CD14-positive monocyte (primary cell): Measurements from ENCODE around the gene ZCCHC17. TPM values are rescaled to one million over a fixed set of nuclear protein-coding genes. Genes with fewer than 3 reads are reported as not detected.

Experiments
- DNase-seq, 3 donors: peaks; one replicate each; pipeline ENCODE4 v3.0.0-alpha.2; 2011 to 2022
- H2AFZ ChIP-seq: 2 replicates; pipeline ENCODE4 v1.6.0; 2012; ENCODE audit warnings: mild to moderate bottlenecking, low read depth, low read length, inconsistent platforms; ENCODE audit not compliant: insufficient read depth, poor library complexity, severe bottlenecking
- H3K27ac ChIP-seq, 2 donors: 1 replicate in 1 of 2; 2 replicates in 1 of 2; pipeline ENCODE4 v1.5.1; 2012 to 2013; ENCODE audit warnings: low read length in 2 of 2, control low read depth in 1 of 2, inconsistent platforms in 1 of 2, low read depth in 1 of 2, mild to moderate bottlenecking in 1 of 2
- H3K27me3 ChIP-seq, 2 donors: one replicate each; pipeline versions ENCODE4 v1.6.0 to v1.6.1; 2011 to 2013; ENCODE audit warnings: low read length in 2 of 2; ENCODE audit not compliant: control insufficient read depth in 2 of 2, insufficient read depth in 2 of 2
- H3K36me3 ChIP-seq, 2 donors: replicated peaks in 1 of 2; 1 replicate in 1 of 2; 2 replicates in 1 of 2; pipeline versions ENCODE4 v1.5.1 to v1.6.1; 2012 to 2013; ENCODE audit warnings: low read length in 2 of 2, control low read depth in 1 of 2, inconsistent platforms in 1 of 2, mild to moderate bottlenecking in 1 of 2; ENCODE audit not compliant: insufficient read depth in 2 of 2, control insufficient read depth in 1 of 2
- H3K4me1 ChIP-seq, 2 donors: 1 replicate in 1 of 2; 2 replicates in 1 of 2; pipeline versions ENCODE4 v1.5.1 to v1.6.1; 2012 to 2013; ENCODE audit warnings: low read length in 2 of 2, control low read depth in 1 of 2, inconsistent platforms in 1 of 2, mild to moderate bottlenecking in 1 of 2, moderate library complexity in 1 of 2; ENCODE audit not compliant: insufficient read depth in 2 of 2, control insufficient read depth in 1 of 2
- H3K4me2 ChIP-seq: replicated peaks from 2 replicates; pipeline ENCODE3; 2012; ENCODE audit warnings: low read length, moderate library complexity, mild to moderate bottlenecking; ENCODE audit not compliant: poor library complexity, severe bottlenecking; ENCODE audit errors: extremely low read depth
- H3K4me3 ChIP-seq, 3 experiments: fragments of 200-600 bp in 1 of 3; sonication (generic) in 1 of 3; replicated peaks in 1 of 3; 1 replicate in 2 of 3; 2 replicates in 1 of 3; pipeline ENCODE4 v1.5.1; 2011 to 2013; ENCODE audit warnings: low read length in 3 of 3, mild to moderate bottlenecking in 3 of 3, control low read depth in 2 of 3, low read depth in 2 of 3, inconsistent platforms in 1 of 3, moderate library complexity in 1 of 3
- H3K79me2 ChIP-seq: 2 replicates; pipeline ENCODE4 v1.6.0; 2012; ENCODE audit warnings: mild to moderate bottlenecking, control low read depth, inconsistent platforms, low read length, moderate library complexity; ENCODE audit not compliant: insufficient read depth
- H3K9ac ChIP-seq: 2 replicates; pipeline ENCODE4 v1.6.0; 2017; ENCODE audit warnings: low read length, mild to moderate bottlenecking; ENCODE audit not compliant: insufficient read depth, poor library complexity, severe bottlenecking
- H3K9me3 ChIP-seq, 2 donors: replicated peaks in 1 of 2; 1 replicate in 1 of 2; 2 replicates in 1 of 2; pipeline versions ENCODE4 v1.5.1 to v1.6.1; 2012 to 2013; ENCODE audit warnings: low read length in 2 of 2, control low read depth in 1 of 2; ENCODE audit not compliant: control insufficient read depth in 1 of 2, insufficient read depth in 1 of 2
- H4K20me1 ChIP-seq: 2 replicates; pipeline ENCODE4 v1.6.0; 2012; ENCODE audit warnings: mild to moderate bottlenecking, low read length, control low read depth, moderate library complexity; ENCODE audit not compliant: insufficient read depth
- H3K27ac Mint-ChIP-seq, 7 donors: one replicate each; pipeline ENCODE4 v1.8.0; 2020; ENCODE audit warnings: mild to moderate bottlenecking in 7 of 7, mixed read lengths in 7 of 7, moderate library complexity in 6 of 7, inconsistent platforms in 2 of 7
- H3K27me3 Mint-ChIP-seq, 3 donors: one replicate each; pipeline ENCODE4 v1.8.0; 2021 to 2022; ENCODE audit warnings: low read depth in 3 of 3, mild to moderate bottlenecking in 3 of 3, mixed read lengths in 3 of 3, moderate library complexity in 3 of 3, inconsistent platforms in 1 of 3
- H3K36me3 Mint-ChIP-seq, 2 donors: one replicate each; pipeline ENCODE4 v1.8.0; 2020; ENCODE audit warnings: mixed read lengths in 2 of 2, inconsistent platforms in 1 of 2, mild to moderate bottlenecking in 1 of 2
- H3K4me1 Mint-ChIP-seq: one replicate; pipeline ENCODE4 v1.8.0; 2020; ENCODE audit warnings: mild to moderate bottlenecking, mixed read lengths
- H3K4me3 Mint-ChIP-seq, 2 donors: one replicate each; pipeline ENCODE4 v1.8.0; 2020; ENCODE audit warnings: mild to moderate bottlenecking in 2 of 2, mixed read lengths in 2 of 2, moderate library complexity in 1 of 2
- H3K9me3 Mint-ChIP-seq, 7 donors: one replicate each; pipeline ENCODE4 v1.8.0; 2020 to 2022; ENCODE audit warnings: mixed read lengths in 7 of 7, mild to moderate bottlenecking in 6 of 7, moderate library complexity in 6 of 7, inconsistent platforms in 2 of 7
- CTCF ChIP-seq: fragments of 200-600 bp; IDR thresholded peaks from one replicate; pipeline ENCODE4 v1.8.0; 2022; ENCODE audit warnings: antibody characterized with exemption, mild to moderate bottlenecking
- WGBS: methylation state at CpG from one replicate; pipeline ENCODE4 v1.1.5; 2013; ENCODE audit warnings: missing lambda C conversion rate; ENCODE audit not compliant: insufficient coverage; 5-methylcytosine and 5-hydroxymethylcytosine counted together
- intact Hi-C, 2 donors: fragments of 100-400 bp; cut with micrococcal nuclease; formaldehyde crosslinking; loops; one replicate each; pipeline versions ENCODE4 v1.15.0 to v1.15.1; 2023
- polyA plus RNA-seq, 3 donors: library from polyadenylated mRNA; depleted of rRNA in 1 of 3; unstranded in 2 of 3; stranded (reverse) in 1 of 3; fragments of 300-500 nt in 2 of 3; fragments of >200 nt in 1 of 3; fragmentation: Illumina TruSeq in 2 of 3; gene quantifications; 1 replicate in 2 of 3; 2 replicates in 1 of 3; pipeline ENCODE4 v1.2.3, GENCODE V29; 2012 to 2021

The ZCCHC17 gene
- polyA plus RNA-seq, 3 donors: 17.0 to 32.3 (median 29.3) TPM

- no peaks in the 10 kb centered on the region for H4K20me1 ChIP-seq
- peaks cover 74 to 89% of the 10 kb centered on the region in 2 donors for H3K36me3 Mint-ChIP-seq
- H3K4me3 ChIP-seq: no peak overlapping the region
- no peak for DNase-seq
- WGBS: no CpG with 5 or more reads among the region's 1 CpG
- H3K9me3 ChIP-seq: no peaks in the 10 kb centered on the region
- no peaks in the 10 kb centered on the region for H3K4me1 ChIP-seq
- peaks cover 56 to 89% of the 10 kb centered on the region in 2 donors for H3K36me3 ChIP-seq
- TF ChIP-seq CTCF: no peak
- peaks cover 3 to 5% (median 3%) of the 10 kb centered on the region in 7 donors for H3K9me3 Mint-ChIP-seq
- H3K27ac Mint-ChIP-seq: no peak overlapping the region
- no peak overlapping the region for H2AFZ ChIP-seq
- no peaks in the 10 kb centered on the region for H3K4me1 Mint-ChIP-seq
- no peak overlapping the region for H3K9ac ChIP-seq
- H3K4me3 Mint-ChIP-seq: no peak overlapping the region
- H3K27me3 ChIP-seq: no peaks in the 10 kb centered on the region
- H3K27ac ChIP-seq: no peak overlapping the region
- H3K79me2 ChIP-seq: no peaks in the 10 kb centered on the region
- intact Hi-C loops: no loop called here
- H3K4me2 ChIP-seq: no peak overlapping the region
- peaks cover 0 to 2% (median 0%) of the 10 kb centered on the region in 3 donors for H3K27me3 Mint-ChIP-seq
Observed at GRCh38 chr1:31318146-31318545, 21.3 kb downstream of the ZCCHC17 start.

- H3K9me3 Mint-ChIP-seq: peaks cover 3 to 5% (median 3%) of the 10 kb centered on the region in 7 donors
Observed at GRCh38 chr1:31324093-31324492, 27.3 kb downstream of the ZCCHC17 start.

More at GRCh38 chr1:31324093-31324492, 27.3 kb downstream of the ZCCHC17 start:
- Mint-ChIP-seq H3K4me3 (no peak overlapping the region), H3K36me3 (peaks cover 37 to 61% of the 10 kb centered on the region in 2 donors), H3K27me3 (peaks cover 0 to 1% (median 0%) of the 10 kb centered on the region in 3 donors), H3K27ac (no peak overlapping the region), H3K4me1 (no peaks in the 10 kb centered on the region)
- H2AFZ ChIP-seq: no peak overlapping the region
- no peaks in the 10 kb centered on the region for H3K79me2 ChIP-seq
- peaks cover 32 to 49% of the 10 kb centered on the region in 2 donors for H3K36me3 ChIP-seq
- no peak overlapping the region for H3K4me2 ChIP-seq
- no peaks in the 10 kb centered on the region for H3K9me3 ChIP-seq
- no peaks in the 10 kb centered on the region for H4K20me1 ChIP-seq
- no peak for TF ChIP-seq CTCF
- no peak overlapping the region for H3K9ac ChIP-seq
- H3K27ac ChIP-seq: no peak overlapping the region
- DNase-seq: no peak
- H3K27me3 ChIP-seq: no peaks in the 10 kb centered on the region
- WGBS: 100% methylated on average over 4 of the region's 4 CpGs
- intact Hi-C loops: no loop called here
- no peak overlapping the region for H3K4me3 ChIP-seq
- H3K4me1 ChIP-seq: no peaks in the 10 kb centered on the region
